GM12872 (cell line): Measurements from ENCODE around the gene FASN.

Experiments
- TF ChIP-seq, protein P1 (sequence below): IDR thresholded peaks from 3 replicates; pipeline ENCODE4 v1.5.1; 2011; ENCODE audit warnings: low read depth, mild to moderate bottlenecking, low read length, moderate library complexity; ENCODE audit not compliant: insufficient read depth

FASN gene

DNA sequence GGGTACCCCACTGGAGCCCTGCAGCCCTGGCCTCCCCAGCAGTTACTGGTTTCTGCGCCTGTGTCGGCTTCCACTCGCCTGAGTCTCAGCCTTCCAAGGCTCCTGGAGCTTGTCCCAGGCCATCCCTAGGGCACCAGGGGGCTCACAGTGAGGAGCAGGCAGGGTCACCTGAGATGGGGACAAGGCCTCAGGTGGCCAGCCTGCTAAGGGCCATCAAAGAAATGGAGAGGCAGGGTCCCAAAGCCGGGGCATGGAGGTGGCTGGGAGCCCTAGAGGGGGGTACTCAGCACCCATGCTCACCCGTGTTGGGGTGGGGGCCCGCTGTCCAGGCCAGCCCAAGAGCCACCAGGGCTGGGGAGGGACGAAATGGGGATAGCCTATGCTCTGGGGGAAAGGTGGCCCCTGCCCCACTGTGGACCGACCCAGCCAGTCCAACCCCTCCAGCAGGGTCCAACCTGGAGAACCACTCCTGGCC, 1.3 kb downstream of the FASN start:
- TF ChIP-seq, protein P1, sequence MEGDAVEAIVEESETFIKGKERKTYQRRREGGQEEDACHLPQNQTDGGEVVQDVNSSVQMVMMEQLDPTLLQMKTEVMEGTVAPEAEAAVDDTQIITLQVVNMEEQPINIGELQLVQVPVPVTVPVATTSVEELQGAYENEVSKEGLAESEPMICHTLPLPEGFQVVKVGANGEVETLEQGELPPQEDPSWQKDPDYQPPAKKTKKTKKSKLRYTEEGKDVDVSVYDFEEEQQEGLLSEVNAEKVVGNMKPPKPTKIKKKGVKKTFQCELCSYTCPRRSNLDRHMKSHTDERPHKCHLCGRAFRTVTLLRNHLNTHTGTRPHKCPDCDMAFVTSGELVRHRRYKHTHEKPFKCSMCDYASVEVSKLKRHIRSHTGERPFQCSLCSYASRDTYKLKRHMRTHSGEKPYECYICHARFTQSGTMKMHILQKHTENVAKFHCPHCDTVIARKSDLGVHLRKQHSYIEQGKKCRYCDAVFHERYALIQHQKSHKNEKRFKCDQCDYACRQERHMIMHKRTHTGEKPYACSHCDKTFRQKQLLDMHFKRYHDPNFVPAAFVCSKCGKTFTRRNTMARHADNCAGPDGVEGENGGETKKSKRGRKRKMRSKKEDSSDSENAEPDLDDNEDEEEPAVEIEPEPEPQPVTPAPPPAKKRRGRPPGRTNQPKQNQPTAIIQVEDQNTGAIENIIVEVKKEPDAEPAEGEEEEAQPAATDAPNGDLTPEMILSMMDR, result no peak

DNA sequence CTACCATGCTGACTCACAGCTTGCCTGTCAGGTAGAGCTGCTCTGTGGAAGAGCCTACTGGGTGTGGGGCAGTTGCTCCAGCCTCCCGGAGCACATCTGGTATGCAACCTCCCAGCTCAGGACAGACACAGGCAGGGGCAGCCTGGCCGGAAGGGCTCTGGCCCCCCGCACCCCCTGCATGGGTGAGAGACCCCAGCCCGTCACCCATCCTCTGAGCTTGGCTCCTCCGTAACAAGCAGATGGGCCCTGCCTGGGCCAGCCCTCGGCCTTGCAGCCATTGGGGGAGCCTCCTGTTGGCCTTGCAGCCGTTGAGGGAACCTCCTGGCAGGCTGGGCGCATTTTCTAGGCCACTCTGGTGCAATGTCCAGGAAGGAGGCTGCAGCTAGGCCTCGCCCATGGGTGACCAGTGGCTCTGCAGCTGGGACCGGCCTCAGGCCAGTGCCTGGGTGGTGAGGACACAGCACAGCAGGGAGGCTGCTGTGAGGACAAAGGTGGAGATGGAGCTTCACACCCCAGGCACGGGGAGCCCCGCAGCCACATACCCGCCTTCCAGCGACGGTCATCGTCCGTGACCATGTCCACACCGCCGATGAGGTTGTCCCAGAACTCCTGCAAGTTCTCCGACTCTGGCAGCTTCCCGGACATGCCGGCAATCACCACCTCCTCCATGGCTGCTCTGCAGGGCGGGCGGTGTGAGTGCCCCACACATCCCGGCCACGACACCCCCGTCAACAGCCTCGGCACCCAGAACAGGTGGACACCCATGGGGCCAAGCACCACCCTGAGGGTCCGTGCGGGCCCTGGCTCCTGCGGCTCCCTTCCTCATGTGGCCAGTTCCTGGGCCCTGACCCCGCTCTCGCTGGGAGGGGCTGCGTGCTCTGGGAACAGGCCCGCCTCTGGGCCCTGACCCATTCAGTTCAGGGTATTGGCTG, 2.0 kb downstream of the FASN start:
- TF ChIP-seq, protein P1, result no peak

DNA sequence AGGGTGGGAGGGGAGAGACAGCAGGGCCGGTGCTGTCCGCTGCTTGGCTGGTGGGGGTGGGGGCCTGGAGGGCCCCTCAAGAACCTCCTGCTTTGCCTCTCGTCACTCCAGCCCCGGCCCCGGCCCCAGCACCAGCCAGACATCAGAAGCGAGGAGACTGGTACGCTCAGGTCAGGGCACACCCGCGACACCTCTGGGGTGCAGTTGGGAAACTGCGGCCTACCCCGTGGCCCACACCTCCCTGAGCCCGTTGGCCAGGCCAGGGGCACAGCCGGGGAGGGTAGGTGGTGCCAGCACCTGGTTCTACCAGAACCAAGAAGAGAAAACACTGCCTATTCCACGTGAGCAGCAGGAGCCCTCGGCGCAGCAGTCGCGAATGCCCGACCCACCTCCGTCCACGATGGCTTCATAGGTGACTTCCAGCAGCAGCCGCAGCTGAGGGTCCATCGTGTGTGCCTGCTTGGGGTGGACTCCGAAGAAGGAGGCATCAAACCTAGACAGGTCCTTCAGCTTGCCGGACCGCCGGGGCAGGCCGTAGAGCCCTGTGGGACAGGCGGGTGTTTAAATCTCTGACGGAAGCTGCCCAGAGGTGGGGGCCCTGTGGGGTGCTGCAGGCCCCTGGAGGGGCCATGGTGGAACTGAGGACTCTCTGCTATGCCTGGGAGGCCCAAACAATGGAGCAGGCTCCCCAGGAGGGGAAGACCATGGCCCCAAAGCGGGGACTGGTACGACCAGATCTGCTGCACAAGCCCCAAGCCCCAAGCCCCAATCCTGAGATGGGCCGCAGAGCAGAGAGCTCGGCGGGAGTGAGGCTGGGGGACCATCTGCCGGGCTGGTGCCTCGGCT, 2.9 kb downstream of the FASN start:
- TF ChIP-seq, protein P1, result no peak

DNA sequence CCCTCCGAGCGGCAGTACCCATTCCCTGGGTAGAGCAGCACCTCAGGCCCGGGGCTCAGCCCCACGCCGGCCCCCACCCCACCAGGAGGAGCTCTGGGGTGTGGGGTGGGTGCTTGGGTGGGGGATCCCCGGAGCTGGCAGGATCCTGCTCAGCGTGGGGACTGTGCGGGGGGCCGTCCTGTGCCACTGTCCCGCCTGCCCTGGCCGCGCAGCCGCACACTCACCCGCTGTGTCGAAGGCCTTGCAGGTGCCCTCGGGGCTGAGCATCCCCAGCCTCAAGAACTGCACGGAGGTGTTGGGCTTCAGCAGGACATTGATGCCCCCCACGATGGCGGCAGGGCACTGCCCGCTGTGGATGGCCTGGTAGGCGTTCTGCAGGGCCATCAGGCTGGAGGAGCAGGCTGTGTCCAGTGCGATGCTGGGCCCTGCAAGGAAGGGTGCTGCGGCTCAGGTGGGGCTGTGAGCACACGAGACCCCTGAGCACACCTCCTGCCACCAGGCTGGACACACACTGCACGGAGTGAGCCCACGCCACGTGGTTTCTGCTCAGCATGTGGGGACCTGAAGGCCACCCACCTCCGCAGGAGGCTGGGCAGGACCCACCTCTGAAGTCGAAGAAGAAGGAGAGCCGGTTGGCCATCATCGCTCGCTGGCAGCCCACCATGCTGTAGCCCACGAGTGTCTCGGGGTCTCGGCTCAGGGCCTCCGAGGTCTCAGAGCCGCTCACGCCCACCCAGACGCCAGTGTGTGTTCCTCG, 4.9 kb downstream of the FASN start:
- TF ChIP-seq, protein P1, result no peak

DNA sequence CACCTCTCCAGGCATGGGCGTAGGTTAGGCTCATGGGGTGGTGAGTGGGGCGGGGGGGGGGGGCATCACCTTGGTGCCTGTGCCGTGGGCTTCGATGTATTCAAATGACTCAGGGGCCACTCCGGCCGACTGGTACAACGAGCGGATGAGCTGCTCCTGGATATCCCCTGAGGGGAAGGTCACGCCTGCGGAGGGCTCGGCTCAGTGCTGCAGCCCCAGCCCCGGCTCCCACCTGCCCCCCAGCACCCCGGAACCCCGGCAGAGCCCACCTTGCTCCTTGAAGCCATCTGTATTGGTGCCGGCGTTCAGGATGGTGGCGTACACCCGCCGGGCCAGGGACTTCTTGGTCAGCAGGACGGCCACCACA, 5.4 kb downstream of the FASN start:
- TF ChIP-seq, protein P1, result no peak

DNA sequence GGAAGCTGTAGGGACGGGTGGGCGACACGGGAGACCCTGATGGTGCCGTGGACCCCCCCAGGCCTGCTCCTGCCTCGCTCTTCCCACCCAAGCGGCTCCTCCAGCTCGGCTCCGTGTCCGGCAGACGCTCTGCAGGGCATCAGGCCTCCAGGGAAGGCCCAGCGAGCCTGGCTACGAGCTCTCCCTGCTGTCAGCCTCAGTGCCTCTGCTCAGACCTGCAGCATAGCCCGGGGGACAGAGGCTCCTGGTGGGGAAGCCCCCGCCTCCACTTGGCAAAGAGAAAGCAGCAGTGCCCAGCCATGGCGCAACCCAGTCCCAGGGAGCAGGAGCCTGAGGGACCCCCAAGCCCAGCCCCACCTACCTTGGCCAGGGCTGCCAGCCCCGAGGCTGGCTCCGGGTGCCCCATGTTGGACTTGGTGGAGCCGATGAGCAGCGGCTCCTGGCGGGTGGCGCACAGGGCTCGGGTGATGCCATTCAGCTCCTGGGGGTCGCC, 5.9 kb downstream of the FASN start:
- TF ChIP-seq, protein P1, result no peak
